Gastrocnemius medialis (tissue), 4 donors: ENCODE results near the gene ALKBH4. TPM values are rescaled to one million over a fixed set of nuclear protein-coding genes. Genes with fewer than 3 reads are reported as not detected.

Experiments
- ATAC-seq, 2 donors: fragments of 150-250 bp; one replicate each; pipeline ENCODE4 v1.9.1; 2016
- DNase-seq, 2 donors: peaks; one replicate each; pipeline ENCODE4 v3.0.0-alpha.2; 2019
- H3K27ac ChIP-seq, 4 donors: fragments of 200-600 bp; sonication (generic); 1 replicate in 1 of 4; 2 replicates in 3 of 4; pipeline ENCODE4 v1.5.1; 2016 to 2018; ENCODE audit warnings: mild to moderate bottlenecking in 2 of 4, moderate library complexity in 1 of 4
- H3K27me3 ChIP-seq, 3 donors: fragments of 200-600 bp; sonication (generic) in 2 of 3; 1 replicate in 1 of 3; 2 replicates in 2 of 3; pipeline versions ENCODE4 v1.5.1 to v1.6.0; 2016 to 2019; ENCODE audit warnings: mild to moderate bottlenecking in 1 of 3, moderate library complexity in 1 of 3
- H3K36me3 ChIP-seq, 2 donors: fragments of 200-600 bp; sonication (generic) in 1 of 2; one replicate each; pipeline ENCODE4 v1.5.1; 2017 to 2018
- H3K4me1 ChIP-seq, 2 donors: fragments of 200-600 bp; sonication (generic) in 1 of 2; one replicate each; pipeline ENCODE4 v1.5.1; 2016 to 2017; ENCODE audit warnings: mild to moderate bottlenecking in 2 of 2
- H3K4me3 ChIP-seq, 4 donors: fragments of 200-600 bp; sonication (generic) in 3 of 4; 1 replicate in 1 of 4; 2 replicates in 3 of 4; pipeline ENCODE4 v1.5.1; 2016 to 2019; ENCODE audit warnings: mild to moderate bottlenecking in 2 of 4
- H3K9me3 ChIP-seq, 3 donors: fragments of 200-600 bp; sonication (generic) in 2 of 3; 1 replicate in 1 of 3; 2 replicates in 2 of 3; pipeline ENCODE4 v1.5.1; 2016 to 2019
- POLR2A ChIP-seq, 2 donors: fragments of 450-650 bp; IDR thresholded peaks; one replicate each; pipeline ENCODE4 v1.6.1; 2017; ENCODE audit warnings: antibody characterized with exemption in 2 of 2, mild to moderate bottlenecking in 2 of 2, moderate library complexity in 2 of 2
- in situ Hi-C, 4 donors: fragments of 200-750 bp; cut with MboI; loops; one replicate each; pipeline versions ENCODE4 v1.15.0 to v1.8.0; 2017; ENCODE audit warnings: low sequenced_read_pairs in 4 of 4
- intact Hi-C: fragments of 100-400 bp; cut with DNase I; formaldehyde crosslinking; loops from one replicate; pipeline ENCODE4 v1.15.1; 2023; ENCODE audit warnings: low total_unique reads
- total RNA-seq, 4 donors: library from RNA; depleted of rRNA; stranded (reverse); fragments of >200 nt; gene quantifications; one replicate each; pipeline versions ENCODE4 v1.1.0 to v1.2.3, GENCODE V29; 2016
- TF ChIP-seq, protein P1 (sequence below), 5 experiments: fragments of 450-650 bp in 3 of 5; fragments of 200-600 bp in 2 of 5; sonication (generic) in 2 of 5; IDR thresholded peaks in 4 of 5; conservative IDR thresholded peaks in 1 of 5; 1 replicate in 4 of 5; 2 replicates in 1 of 5; pipeline ENCODE4 v1.5.1; 2016 to 2019; ENCODE audit warnings: antibody characterized with exemption in 5 of 5, mild to moderate bottlenecking in 3 of 5, moderate library complexity in 3 of 5

Gene ALKBH4
- total RNA-seq, 4 donors from 2014 or later = 8.7 to 15.1 (median 10.9) TPM

- no peak overlapping the region for H3K4me3 ChIP-seq
- in situ Hi-C loops = no loop called here
- no peak for TF ChIP-seq POLR2A (IDR thresholded peaks at IDR 0.05)
- TF ChIP-seq, protein P1, sequence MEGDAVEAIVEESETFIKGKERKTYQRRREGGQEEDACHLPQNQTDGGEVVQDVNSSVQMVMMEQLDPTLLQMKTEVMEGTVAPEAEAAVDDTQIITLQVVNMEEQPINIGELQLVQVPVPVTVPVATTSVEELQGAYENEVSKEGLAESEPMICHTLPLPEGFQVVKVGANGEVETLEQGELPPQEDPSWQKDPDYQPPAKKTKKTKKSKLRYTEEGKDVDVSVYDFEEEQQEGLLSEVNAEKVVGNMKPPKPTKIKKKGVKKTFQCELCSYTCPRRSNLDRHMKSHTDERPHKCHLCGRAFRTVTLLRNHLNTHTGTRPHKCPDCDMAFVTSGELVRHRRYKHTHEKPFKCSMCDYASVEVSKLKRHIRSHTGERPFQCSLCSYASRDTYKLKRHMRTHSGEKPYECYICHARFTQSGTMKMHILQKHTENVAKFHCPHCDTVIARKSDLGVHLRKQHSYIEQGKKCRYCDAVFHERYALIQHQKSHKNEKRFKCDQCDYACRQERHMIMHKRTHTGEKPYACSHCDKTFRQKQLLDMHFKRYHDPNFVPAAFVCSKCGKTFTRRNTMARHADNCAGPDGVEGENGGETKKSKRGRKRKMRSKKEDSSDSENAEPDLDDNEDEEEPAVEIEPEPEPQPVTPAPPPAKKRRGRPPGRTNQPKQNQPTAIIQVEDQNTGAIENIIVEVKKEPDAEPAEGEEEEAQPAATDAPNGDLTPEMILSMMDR (IDR thresholded peaks at IDR 0.05 in 4 of 5, conservative IDR thresholded peaks at IDR 0.05 in 1 of 5) = peak in 1 of 5 experiments; percentile 6
- peaks cover 0 to 2% of the 10 kb centered on the region in 2 donors for H3K36me3 ChIP-seq
- DNase-seq = no peak
- no peak for ATAC-seq
- H3K4me1 ChIP-seq = no peaks in the 10 kb centered on the region
- H3K27ac ChIP-seq = no peak overlapping the region
- intact Hi-C loops = no loop called here
- no peaks in the 10 kb centered on the region for H3K9me3 ChIP-seq
- no peaks in the 10 kb centered on the region for H3K27me3 ChIP-seq
Observed at GRCh38 chr7:102450242-102450641, 14.4 kb downstream of the ALKBH4 start.

- no peak for DNase-seq
Observed at GRCh38 chr7:102449136-102449535, 15.5 kb downstream of the ALKBH4 start.

GRCh38 chr7:102447311-102447710, 17.4 kb downstream of the ALKBH4 start:
- H3K36me3 ChIP-seq = no peaks in the 10 kb centered on the region
- intact Hi-C loops (no loop called here), in situ Hi-C loops (no loop called here)

More at GRCh38 chr7:102449136-102449535, 15.5 kb downstream of the ALKBH4 start:
- Histone ChIP-seq H3K9me3 (no peaks in the 10 kb centered on the region), H3K27me3 (no peaks in the 10 kb centered on the region), H3K27ac (no peak overlapping the region), H3K36me3 (no peaks in the 10 kb centered on the region), H3K4me1 (no peaks in the 10 kb centered on the region), H3K4me3 (no peak overlapping the region)
- in situ Hi-C loops = no loop called here
- TF ChIP-seq, protein P1 (IDR thresholded peaks at IDR 0.05 in 4 of 5, conservative IDR thresholded peaks at IDR 0.05 in 1 of 5) = no peak
- TF ChIP-seq POLR2A (IDR thresholded peaks at IDR 0.05) = no peak
- intact Hi-C loops = no loop called here
- ATAC-seq = no peak

GRCh38 chr7:102446387-102447156, 18.1 kb downstream of the ALKBH4 start:
- in situ Hi-C loops = no loop called here
- Histone ChIP-seq H3K9me3 (no peaks in the 10 kb centered on the region), H3K36me3 (no peaks in the 10 kb centered on the region), H3K27me3 (no peaks in the 10 kb centered on the region), H3K27ac (no peak overlapping the region), H3K4me1 (no peaks in the 10 kb centered on the region), H3K4me3 (no peak overlapping the region)
- TF ChIP-seq, protein P1 (IDR thresholded peaks at IDR 0.05 in 4 of 5, conservative IDR thresholded peaks at IDR 0.05 in 1 of 5) = no peak
- no peak for TF ChIP-seq POLR2A (IDR thresholded peaks at IDR 0.05)
- DNase-seq (no peak), ATAC-seq (no peak)
- intact Hi-C loops = no loop called here

More at GRCh38 chr7:102447311-102447710, 17.4 kb downstream of the ALKBH4 start:
- no peak for TF ChIP-seq POLR2A (IDR thresholded peaks at IDR 0.05)
- TF ChIP-seq, protein P1 (IDR thresholded peaks at IDR 0.05 in 4 of 5, conservative IDR thresholded peaks at IDR 0.05 in 1 of 5) = no peak
- Histone ChIP-seq H3K27me3 (no peaks in the 10 kb centered on the region), H3K27ac (no peak overlapping the region), H3K4me1 (no peaks in the 10 kb centered on the region), H3K9me3 (no peaks in the 10 kb centered on the region), H3K4me3 (no peak overlapping the region)
- DNase-seq (no peak), ATAC-seq (no peak)
